Measurements from ENCODE around the gene LTBP2.

DNA sequence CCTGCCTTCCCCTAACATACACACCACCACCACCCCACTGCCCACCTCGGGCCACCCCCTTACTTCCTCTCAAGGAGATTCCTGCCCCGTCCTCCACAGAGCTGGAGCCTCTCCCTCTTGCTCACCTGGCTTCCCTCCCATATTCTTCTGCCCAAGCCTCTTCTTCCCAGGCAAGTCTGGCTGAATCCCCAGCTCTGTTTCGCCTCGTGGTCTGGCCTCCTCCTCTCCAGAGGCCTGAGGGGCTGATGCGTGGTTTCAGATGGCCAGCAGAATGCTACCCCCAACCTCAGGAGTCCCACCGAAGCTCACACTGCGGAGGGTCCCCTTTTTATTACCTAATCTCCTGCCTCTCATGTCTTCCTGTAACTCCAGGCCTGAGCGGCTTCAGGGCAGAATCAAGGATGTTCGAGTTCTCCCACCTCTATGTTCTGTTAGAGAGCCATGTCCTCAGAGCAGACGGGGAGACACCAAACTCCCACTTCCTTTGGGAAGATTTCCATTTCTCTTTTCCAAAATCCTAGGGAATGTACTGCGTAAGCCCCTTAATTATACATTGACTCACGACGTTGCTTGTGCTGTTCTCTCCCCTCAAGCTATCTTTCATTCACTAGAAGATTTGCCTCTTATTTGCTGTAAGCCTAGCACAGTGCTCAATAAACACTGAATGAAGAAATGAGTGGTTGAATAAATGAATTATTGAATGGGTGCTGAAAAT is 33.9 kb upstream of the LTBP2 start:
- TF ChIP-seq, protein P1, sequence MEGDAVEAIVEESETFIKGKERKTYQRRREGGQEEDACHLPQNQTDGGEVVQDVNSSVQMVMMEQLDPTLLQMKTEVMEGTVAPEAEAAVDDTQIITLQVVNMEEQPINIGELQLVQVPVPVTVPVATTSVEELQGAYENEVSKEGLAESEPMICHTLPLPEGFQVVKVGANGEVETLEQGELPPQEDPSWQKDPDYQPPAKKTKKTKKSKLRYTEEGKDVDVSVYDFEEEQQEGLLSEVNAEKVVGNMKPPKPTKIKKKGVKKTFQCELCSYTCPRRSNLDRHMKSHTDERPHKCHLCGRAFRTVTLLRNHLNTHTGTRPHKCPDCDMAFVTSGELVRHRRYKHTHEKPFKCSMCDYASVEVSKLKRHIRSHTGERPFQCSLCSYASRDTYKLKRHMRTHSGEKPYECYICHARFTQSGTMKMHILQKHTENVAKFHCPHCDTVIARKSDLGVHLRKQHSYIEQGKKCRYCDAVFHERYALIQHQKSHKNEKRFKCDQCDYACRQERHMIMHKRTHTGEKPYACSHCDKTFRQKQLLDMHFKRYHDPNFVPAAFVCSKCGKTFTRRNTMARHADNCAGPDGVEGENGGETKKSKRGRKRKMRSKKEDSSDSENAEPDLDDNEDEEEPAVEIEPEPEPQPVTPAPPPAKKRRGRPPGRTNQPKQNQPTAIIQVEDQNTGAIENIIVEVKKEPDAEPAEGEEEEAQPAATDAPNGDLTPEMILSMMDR (IDR thresholded peaks at IDR 0.05) = no peak
- TF ChIP-seq POLR2A (IDR thresholded peaks at IDR 0.05) = no peak

Measured in thyroid gland (tissue), 4 donors.